Measurements from ENCODE around the gene ACAA2.

ACAA2 gene

GRCh38 chr18:49761771-49762170 lies 51.6 kb downstream of the ACAA2 start:
- TF ChIP-seq CTCF (IDR thresholded peaks at IDR 0.05; ENCODE audit: insufficient read depth, low read length, missing control alignments) = no peak
- CTCF ChIA-PET = no interaction called here
- no peak overlapping the region for H3K4me3 ChIP-seq (ENCODE audit: low read depth, low read length)
- POLR2A ChIA-PET = no interaction called here
- no peak for DNase-seq (ENCODE audit: low read depth, low spot score)

- POLR2A ChIA-PET = no interaction called here
- no peak for TF ChIP-seq CTCF (IDR thresholded peaks at IDR 0.05; ENCODE audit: insufficient read depth, low read length, missing control alignments)
- CTCF ChIA-PET = no interaction called here
- H3K4me3 ChIP-seq (ENCODE audit: low read depth, low read length) = no peak overlapping the region
- no peak for DNase-seq (ENCODE audit: low read depth, low spot score)
Measured at GRCh38 chr18:49758263-49758610, 55.1 kb downstream of the ACAA2 start.

GRCh38 chr18:49757513-49758262 lies 55.6 kb downstream of the ACAA2 start:
- POLR2A ChIA-PET = no interaction called here
- no peak for DNase-seq (ENCODE audit: low read depth, low spot score)
- no peak for TF ChIP-seq CTCF (IDR thresholded peaks at IDR 0.05; ENCODE audit: insufficient read depth, low read length, missing control alignments)
- CTCF ChIA-PET = no interaction called here
- H3K4me3 ChIP-seq (ENCODE audit: low read depth, low read length) = no peak overlapping the region

- POLR2A ChIA-PET = no interaction called here
- no peak for TF ChIP-seq CTCF (IDR thresholded peaks at IDR 0.05; ENCODE audit: insufficient read depth, low read length, missing control alignments)
- CTCF ChIA-PET = interaction anchor here (1.6 kb wide), 1 partner anchor 198 kb away, joined by 4 read pairs; no protein-coding TSS in a partner anchor
- no peak for DNase-seq (ENCODE audit: low read depth, low spot score)
- no peak overlapping the region for H3K4me3 ChIP-seq (ENCODE audit: low read depth, low read length)
Measured at GRCh38 chr18:49756671-49757362, 56.5 kb downstream of the ACAA2 start.

- ChIA-PET CTCF (interaction anchor here (1.6 kb wide), 1 partner anchor 197 kb away, joined by 4 read pairs; no protein-coding TSS in a partner anchor), POLR2A (no interaction called here)
- H3K4me3 ChIP-seq (ENCODE audit: low read depth, low read length) = no peak overlapping the region
- TF ChIP-seq CTCF (IDR thresholded peaks at IDR 0.05; ENCODE audit: insufficient read depth, low read length, missing control alignments) = no peak
- DNase-seq (ENCODE audit: low read depth, low spot score) = no peak
Measured at GRCh38 chr18:49756135-49756534, 57.2 kb downstream of the ACAA2 start.

- ChIA-PET CTCF (interaction anchor here (1.5 to 1.6 kb wide), 2 partner anchors 196 to 247 kb away, joined by 3 to 4 read pairs; no protein-coding TSS in a partner anchor), POLR2A (no interaction called here)
Measured at GRCh38 chr18:49755489-49755888, 57.8 kb downstream of the ACAA2 start.

More at GRCh38 chr18:49755489-49755888, 57.8 kb downstream of the ACAA2 start:
- TF ChIP-seq CTCF (IDR thresholded peaks at IDR 0.05; ENCODE audit: insufficient read depth, low read length, missing control alignments) = no peak
- DNase-seq (ENCODE audit: low read depth, low spot score) = no peak
- no peak overlapping the region for H3K4me3 ChIP-seq (ENCODE audit: low read depth, low read length)

Data from AG04449 (cell line).